MCF 10A (cell line): ENCODE measurements around the gene FAM184B. TPM values are rescaled to one million over a fixed set of nuclear protein-coding genes. Genes with fewer than 3 reads are reported as not detected.

Experiments
- BruUV-seq: library from RNA; stranded (reverse); fragments of 400-500 nt; replicated peaks from 2 replicates; lab custom pipeline; 2021; lab: Mats Ljungman, UMichigan
- CTCF ChIA-PET: fragments of 300-600 bp; sonication (Branson Sonifier 250); formaldehyde crosslinking; extraction: SDS; loops from one replicate; lab custom pipeline; 2021; ENCODE audit warnings: antibody characterized with exemption, inconsistent platforms; lab: Yijun Ruan, JAX
- POLR2A ChIA-PET: fragments of 300-600, 350-650 bp; sonication (Branson Sonifier 250); formaldehyde crosslinking; extraction: SDS; loops from one replicate; lab custom pipeline; 2020; ENCODE audit warnings: antibody characterized with exemption, inconsistent platforms; lab: Yijun Ruan, JAX
- DNase-seq: peaks from one replicate; pipeline ENCODE4 v3.0.0-alpha.2; 2018; ENCODE audit not compliant: unreplicated experiment
- H3K27ac Mint-ChIP-seq: one replicate; pipeline ENCODE4 v1.8.0; 2022; ENCODE audit warnings: mild to moderate bottlenecking, low read depth, mixed read lengths; ENCODE audit not compliant: unreplicated experiment
- H3K27me3 Mint-ChIP-seq: one replicate; pipeline ENCODE4 v1.8.0; 2022; ENCODE audit warnings: mixed read lengths; ENCODE audit not compliant: insufficient read depth, unreplicated experiment
- H3K36me3 Mint-ChIP-seq: one replicate; pipeline ENCODE4 v1.8.0; 2022; ENCODE audit warnings: mild to moderate bottlenecking, moderate library complexity, mixed read lengths; ENCODE audit not compliant: insufficient read depth, unreplicated experiment
- H3K4me1 Mint-ChIP-seq: one replicate; pipeline ENCODE4 v1.8.0; 2022; ENCODE audit warnings: mixed read lengths; ENCODE audit not compliant: insufficient read depth, unreplicated experiment
- H3K4me3 Mint-ChIP-seq: one replicate; pipeline ENCODE4 v1.8.0; 2022; ENCODE audit warnings: mild to moderate bottlenecking, moderate library complexity, mixed read lengths; ENCODE audit not compliant: unreplicated experiment
- H3K9me3 Mint-ChIP-seq: one replicate; pipeline ENCODE4 v1.8.0; 2022; ENCODE audit warnings: mixed read lengths; ENCODE audit not compliant: unreplicated experiment
- intact Hi-C: fragments of 100-400 bp; cut with micrococcal nuclease; formaldehyde crosslinking; loops from 2 replicates; pipeline ENCODE4 v1.14.1; 2022
- total RNA-seq: library from RNA; stranded (reverse); gene quantifications from 2 replicates; pipeline ENCODE4 v1.2.3, GENCODE V29; 2022
- TF ChIP-seq, protein P1 (sequence below): fragments of 200-600 bp; IDR thresholded peaks from one replicate; pipeline ENCODE4 v1.8.0; 2022; ENCODE audit warnings: antibody characterized with exemption, mild to moderate bottlenecking; ENCODE audit not compliant: unreplicated experiment

Gene FAM184B
- total RNA-seq, 1 experiment from 2014 or later: not detected

DNA sequence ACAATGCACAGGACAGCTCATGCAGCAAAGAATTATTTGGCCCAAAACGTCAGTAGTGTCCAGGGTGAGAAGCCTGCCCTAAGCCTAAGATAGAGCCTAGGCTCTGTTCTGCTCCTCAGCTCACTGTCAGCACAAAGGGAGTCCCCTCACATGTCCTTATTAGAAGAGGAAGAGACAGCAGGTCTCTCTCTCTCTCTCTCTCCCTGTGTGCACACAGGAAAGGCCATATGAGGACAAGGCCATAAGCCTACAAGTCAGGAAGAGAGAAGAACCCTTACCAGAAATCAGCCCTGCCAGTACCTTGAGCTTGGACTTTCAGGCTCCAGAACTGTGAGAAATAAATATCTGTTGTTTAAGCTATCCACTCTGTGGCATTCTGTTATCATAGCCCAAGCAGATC lies 20.4 kb downstream of the FAM184B start:
- no TSS peak for BruUV-seq
- intact Hi-C loops: no loop called here
- Mint-ChIP-seq H3K4me3 (no peak overlapping the region), H3K36me3 (no peaks in the 10 kb centered on the region), H3K27ac (no peak overlapping the region), H3K9me3 (no peaks in the 10 kb centered on the region), H3K27me3 (no peaks in the 10 kb centered on the region), H3K4me1 (no peaks in the 10 kb centered on the region)
- TF ChIP-seq, protein P1, sequence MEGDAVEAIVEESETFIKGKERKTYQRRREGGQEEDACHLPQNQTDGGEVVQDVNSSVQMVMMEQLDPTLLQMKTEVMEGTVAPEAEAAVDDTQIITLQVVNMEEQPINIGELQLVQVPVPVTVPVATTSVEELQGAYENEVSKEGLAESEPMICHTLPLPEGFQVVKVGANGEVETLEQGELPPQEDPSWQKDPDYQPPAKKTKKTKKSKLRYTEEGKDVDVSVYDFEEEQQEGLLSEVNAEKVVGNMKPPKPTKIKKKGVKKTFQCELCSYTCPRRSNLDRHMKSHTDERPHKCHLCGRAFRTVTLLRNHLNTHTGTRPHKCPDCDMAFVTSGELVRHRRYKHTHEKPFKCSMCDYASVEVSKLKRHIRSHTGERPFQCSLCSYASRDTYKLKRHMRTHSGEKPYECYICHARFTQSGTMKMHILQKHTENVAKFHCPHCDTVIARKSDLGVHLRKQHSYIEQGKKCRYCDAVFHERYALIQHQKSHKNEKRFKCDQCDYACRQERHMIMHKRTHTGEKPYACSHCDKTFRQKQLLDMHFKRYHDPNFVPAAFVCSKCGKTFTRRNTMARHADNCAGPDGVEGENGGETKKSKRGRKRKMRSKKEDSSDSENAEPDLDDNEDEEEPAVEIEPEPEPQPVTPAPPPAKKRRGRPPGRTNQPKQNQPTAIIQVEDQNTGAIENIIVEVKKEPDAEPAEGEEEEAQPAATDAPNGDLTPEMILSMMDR: no peak
- no peak for DNase-seq
- POLR2A ChIA-PET: no interaction called here
- CTCF ChIA-PET: interaction anchor here (0.6 kb wide), 1 partner anchor 1988 kb away, joined by 3 read pairs; no protein-coding TSS in a partner anchor

DNA sequence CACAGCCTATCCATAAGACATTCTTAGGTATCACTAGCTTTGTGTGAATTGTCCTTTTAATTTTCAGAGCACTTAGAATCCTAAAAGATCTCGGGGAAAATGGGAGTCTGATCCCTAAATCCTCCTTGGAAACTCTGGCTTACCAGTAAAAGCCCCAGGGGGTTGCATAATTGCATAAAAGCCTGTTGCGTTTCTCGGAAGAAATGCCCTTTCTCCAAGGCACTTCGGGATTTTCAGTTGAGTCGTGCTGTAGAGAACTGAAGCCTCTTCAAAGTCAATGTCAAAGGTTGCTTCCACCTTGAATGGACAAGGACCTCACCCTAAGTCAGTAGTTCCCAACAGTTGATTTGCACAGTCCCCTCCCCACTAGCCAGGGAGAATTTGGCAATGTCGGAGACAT lies 20.8 kb downstream of the FAM184B start:
- TF ChIP-seq, protein P1: no peak
- Mint-ChIP-seq H3K4me3 (no peak overlapping the region), H3K27me3 (peaks cover 4% of the 10 kb centered on the region), H3K36me3 (no peaks in the 10 kb centered on the region), H3K9me3 (no peaks in the 10 kb centered on the region), H3K27ac (no peak overlapping the region), H3K4me1 (no peaks in the 10 kb centered on the region)
- ChIA-PET CTCF (no interaction called here), POLR2A (no interaction called here)
- intact Hi-C loops: no loop called here
- no TSS peak for BruUV-seq
- no peak for DNase-seq

DNA sequence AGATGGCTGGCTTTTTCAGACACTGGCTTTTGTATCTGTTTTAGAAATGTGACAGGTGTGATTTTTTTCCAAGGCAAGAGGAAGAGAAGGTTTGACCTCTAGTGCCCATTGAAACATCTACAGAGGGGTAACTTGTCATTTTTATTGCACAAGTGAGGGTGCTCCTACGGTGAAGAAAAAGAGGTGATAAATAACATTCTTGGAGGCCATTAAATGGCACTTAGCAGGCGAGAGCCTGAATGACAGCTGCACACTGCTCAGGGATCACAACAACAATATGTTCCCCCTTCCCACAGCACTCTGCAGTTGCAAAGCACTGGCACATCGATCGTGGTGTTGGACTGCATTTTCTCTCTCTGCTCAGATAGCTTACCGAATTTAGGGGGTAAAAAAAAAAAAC lies 22.9 kb downstream of the FAM184B start:
- H3K27ac Mint-ChIP-seq: no peak overlapping the region
- intact Hi-C loops: no loop called here

DNA sequence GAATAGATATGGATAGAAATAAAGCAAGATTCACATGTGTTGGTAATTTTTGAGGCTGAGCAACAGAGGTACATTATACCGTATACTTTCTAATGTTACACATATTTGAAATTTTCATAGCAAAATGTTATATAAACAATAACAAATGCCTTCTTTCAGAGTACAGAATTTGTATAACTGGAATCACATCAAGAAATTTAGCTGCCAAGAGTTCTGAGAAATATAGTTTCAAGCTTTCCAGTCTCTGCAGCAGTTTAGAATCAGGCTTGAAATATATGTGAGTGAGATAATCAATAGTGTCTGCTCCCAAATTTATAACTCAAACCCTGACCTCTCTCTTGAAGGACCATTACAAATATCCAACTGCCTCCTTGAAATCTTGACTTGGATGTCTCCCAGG lies 23.8 kb downstream of the FAM184B start:
- BruUV-seq: no TSS peak
- no peaks in the 10 kb centered on the region for H3K9me3 Mint-ChIP-seq
- intact Hi-C loops: no loop called here
- no peaks in the 10 kb centered on the region for H3K4me1 Mint-ChIP-seq
- DNase-seq: no peak
- CTCF ChIA-PET: interaction anchor here (1.2 kb wide), 1 partner anchor 18 kb away, joined by 3 read pairs; no protein-coding TSS in a partner anchor
- H3K27me3 Mint-ChIP-seq: peaks cover 9% of the 10 kb centered on the region
- H3K27ac Mint-ChIP-seq: no peak overlapping the region
- no peaks in the 10 kb centered on the region for H3K36me3 Mint-ChIP-seq
- H3K4me3 Mint-ChIP-seq: no peak overlapping the region
- POLR2A ChIA-PET: no interaction called here
- TF ChIP-seq, protein P1: no peak

More for the DNA sequence above, 22.9 kb downstream of the FAM184B start:
- H3K4me1 Mint-ChIP-seq: no peaks in the 10 kb centered on the region
- POLR2A ChIA-PET: interaction anchor here (0.6 kb wide), 1 partner anchor 15 kb away, joined by 3 read pairs; no protein-coding TSS in a partner anchor
- CTCF ChIA-PET: interaction anchor here (1.2 kb wide), 1 partner anchor 19 kb away, joined by 3 read pairs; no protein-coding TSS in a partner anchor
- peaks cover 9% of the 10 kb centered on the region for H3K27me3 Mint-ChIP-seq
- BruUV-seq: no TSS peak
- no peaks in the 10 kb centered on the region for H3K36me3 Mint-ChIP-seq
- H3K4me3 Mint-ChIP-seq: no peak overlapping the region
- TF ChIP-seq, protein P1: no peak
- no peak for DNase-seq
- H3K9me3 Mint-ChIP-seq: no peaks in the 10 kb centered on the region
